ENCODE measurements around the gene STAM2.
"Not testable (repeated sequence)": the region's sequence is repeated elsewhere in the genome, so short reads cannot be mapped to it uniquely, and the experiment has no call there.

STAM2 gene

GRCh38 chr2:152175368-152176112, at the start of gene STAM2:
Gene STAM2, minus strand, starts transcription at chr2:152175763. Its CDS starts 121 bp downstream, at chr2:152175642.
- H3K4me3 ChIP-seq (ENCODE audit: low read depth, low read length), result peak within 1 kb of the TSS; percentile 97

DNA sequence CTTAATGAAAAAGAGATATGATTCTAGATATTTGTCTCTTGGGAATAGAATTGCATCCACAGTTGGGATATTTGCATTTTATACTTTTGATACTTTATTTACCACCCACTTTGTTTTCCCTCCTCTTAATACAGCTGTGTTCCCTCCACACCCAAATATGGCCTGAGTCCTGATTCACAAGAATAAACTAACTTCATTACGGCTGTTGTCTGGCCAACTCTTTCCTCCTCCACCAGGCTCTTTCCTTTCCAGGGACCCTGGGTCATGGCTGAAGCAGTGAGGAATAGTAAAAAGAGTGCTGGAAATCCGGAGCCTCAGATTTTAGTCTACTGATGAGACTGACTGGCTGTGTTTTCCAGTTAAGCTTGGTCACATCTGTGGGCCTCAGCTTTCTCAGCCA, 48.4 kb upstream of the STAM2 start:
- no peak overlapping the region for H3K4me3 ChIP-seq (ENCODE audit: low read depth, low read length)

- no peak overlapping the region for H3K4me3 ChIP-seq (ENCODE audit: low read depth, low read length)
Measured at GRCh38 chr2:152222975-152223637, 47.5 kb upstream of the STAM2 start.

GRCh38 chr2:152221839-152222238, 46.3 kb upstream of the STAM2 start:
- H3K4me3 ChIP-seq (ENCODE audit: low read depth, low read length), result no peak overlapping the region

DNA sequence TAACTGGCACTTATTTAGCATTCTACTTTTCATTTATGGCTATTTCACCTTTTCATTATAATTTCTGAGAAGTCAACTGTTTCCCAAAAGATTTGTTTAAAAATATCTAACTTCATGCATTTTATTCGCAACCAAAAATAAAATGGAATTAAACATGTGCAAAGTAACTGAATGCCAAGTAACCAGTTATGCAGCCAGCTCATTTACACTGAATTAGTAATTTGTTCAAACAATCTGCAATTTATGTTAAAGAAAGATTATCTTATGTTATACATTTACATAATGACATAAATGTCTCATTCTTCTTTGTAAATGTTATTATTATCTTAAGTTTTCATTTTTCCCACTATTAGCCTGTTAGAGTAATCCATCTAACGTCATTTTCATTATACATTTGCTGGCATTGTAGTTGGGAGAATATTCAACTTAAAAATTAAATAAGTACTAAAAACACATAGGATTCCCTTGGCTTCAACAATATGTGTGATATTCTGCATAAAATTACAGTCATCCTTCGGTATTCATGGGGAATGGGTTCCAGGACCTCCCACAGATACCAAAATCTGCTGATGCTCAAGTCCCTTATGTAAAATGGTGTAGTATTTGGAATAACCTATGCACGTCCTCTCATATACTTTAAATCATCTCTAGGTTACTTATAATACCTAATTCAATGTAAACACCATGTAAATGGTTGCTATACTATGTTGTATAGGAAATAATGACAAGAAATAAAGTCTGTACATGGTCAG, 43.7 kb upstream of the STAM2 start:
- H3K4me3 ChIP-seq (ENCODE audit: low read depth, low read length), result no peak overlapping the region

- no peak overlapping the region for H3K4me3 ChIP-seq (ENCODE audit: low read depth, low read length)
Measured at GRCh38 chr2:152201466-152201830, 25.9 kb upstream of the STAM2 start.

GRCh38 chr2:152200565-152201465, 25.3 kb upstream of the STAM2 start:
- no peak overlapping the region for H3K4me3 ChIP-seq (ENCODE audit: low read depth, low read length)

DNA sequence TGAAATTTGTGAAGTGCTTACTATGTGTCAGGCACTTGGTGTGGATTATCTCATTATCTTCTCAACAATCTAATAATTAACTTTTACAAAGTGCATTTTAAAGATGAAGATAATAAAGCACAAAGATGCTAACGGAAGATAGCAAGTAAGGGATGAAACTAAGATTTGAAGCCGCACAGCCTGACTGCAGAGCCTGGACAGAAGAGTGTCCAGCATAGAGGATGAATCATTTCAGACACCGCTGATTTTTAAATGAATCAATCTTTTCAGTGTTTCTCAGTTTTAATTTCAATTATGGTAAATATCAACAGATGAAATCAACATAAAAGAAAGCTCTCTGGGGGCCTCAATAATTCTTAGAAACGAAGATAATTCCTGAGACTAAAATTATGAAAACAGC, 24.5 kb upstream of the STAM2 start:
- H3K4me3 ChIP-seq (ENCODE audit: low read depth, low read length), result no peak overlapping the region

DNA sequence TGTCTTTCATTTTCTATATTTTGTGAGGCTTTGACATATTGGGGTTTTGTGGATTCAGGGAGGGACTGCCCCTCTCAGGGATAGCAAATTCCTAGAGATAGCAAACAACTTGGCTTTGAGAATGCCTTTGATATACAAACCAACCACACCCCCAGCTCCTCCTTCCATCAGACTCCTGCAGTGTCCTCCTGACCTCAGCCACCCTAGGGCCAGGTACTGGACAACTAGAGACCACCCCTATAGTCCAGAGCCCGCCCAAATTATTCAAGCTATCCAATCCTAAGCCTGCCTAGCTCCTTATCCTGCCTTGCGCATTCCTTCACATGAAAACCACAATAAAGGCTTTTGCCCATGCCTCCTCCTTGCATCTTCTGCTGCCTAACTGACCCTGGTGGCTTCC, 22.9 kb upstream of the STAM2 start:
- H3K4me3 ChIP-seq (ENCODE audit: low read depth, low read length), result no peak overlapping the region

GRCh38 chr2:152197508-152198284, 22.1 kb upstream of the STAM2 start:
- not testable (repeated sequence) for H3K4me3 ChIP-seq (ENCODE audit: low read depth, low read length)

GRCh38 chr2:152189622-152190495, 14.3 kb upstream of the STAM2 start:
- no peak overlapping the region for H3K4me3 ChIP-seq (ENCODE audit: low read depth, low read length)

DNA sequence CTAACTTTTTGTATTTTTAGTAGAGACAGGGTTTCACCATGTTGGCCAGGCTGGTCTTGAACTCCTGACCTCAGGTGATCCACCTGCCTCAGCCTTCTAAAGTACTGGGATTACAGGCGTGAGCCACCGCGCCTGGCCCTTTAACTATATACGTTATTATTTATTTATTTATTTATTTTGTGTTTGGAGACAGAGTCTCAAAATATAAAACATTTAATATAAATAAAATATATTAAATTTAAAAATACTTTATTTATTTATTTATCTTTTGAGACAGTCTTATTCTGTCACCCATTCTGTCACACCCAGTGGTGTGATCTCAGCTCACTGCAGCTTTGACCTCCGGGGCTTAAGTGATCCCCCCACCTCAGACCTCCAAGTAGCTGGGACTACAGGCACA, 11.2 kb upstream of the STAM2 start:
- not testable (repeated sequence) for H3K4me3 ChIP-seq (ENCODE audit: low read depth, low read length)

DNA sequence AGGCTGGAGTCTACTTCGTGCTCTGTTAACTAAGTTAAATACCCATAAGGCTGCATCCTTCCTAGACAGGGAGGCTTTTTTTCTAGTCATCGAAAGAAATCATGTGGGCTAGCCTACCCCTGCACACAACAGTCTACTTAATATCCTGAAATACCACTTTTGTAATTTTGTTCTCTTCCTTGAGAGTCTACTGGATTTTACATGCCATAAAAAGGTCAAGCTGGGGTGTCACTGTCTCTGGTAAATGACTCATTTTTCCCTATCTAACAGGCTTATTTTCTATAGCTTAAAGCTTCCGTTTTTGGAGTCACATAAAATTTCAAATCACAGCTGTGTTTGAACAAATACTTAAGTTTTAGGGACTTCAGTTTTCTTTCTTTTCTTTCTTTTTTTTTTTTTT, 10.7 kb upstream of the STAM2 start:
- no peak overlapping the region for H3K4me3 ChIP-seq (ENCODE audit: low read depth, low read length)

- no peak overlapping the region for H3K4me3 ChIP-seq (ENCODE audit: low read depth, low read length)
Measured at GRCh38 chr2:152183401-152184073, 8.0 kb upstream of the STAM2 start.

DNA sequence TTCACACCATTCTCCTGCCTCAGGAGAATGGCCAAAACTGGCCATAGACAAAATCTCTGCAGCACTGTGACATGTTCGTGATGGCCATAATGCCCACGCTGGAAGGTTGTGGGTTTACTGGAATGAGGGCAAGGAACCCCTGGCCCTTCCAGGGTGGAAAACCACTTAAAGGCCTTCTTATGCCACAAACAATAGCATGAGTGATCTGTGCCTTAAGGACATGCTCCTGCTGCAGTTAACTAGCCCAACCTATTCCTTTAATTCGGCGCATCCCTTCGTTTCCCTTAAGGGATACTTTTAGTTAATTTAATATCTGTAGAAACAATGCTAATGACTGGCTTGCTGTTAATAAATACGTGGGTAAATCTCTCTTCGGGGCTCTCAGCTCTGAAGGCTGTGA, 2.1 kb upstream of the STAM2 start:
- not testable (repeated sequence) for H3K4me3 ChIP-seq (ENCODE audit: low read depth, low read length)

- peak overlapping the region; percentile 97 for H3K4me3 ChIP-seq (ENCODE audit: low read depth, low read length)
Measured at GRCh38 chr2:152176113-152176714, 651 bp upstream of the STAM2 start.

GRCh38 chr2:152175012-152175367, 573 bp downstream of the STAM2 start:
- peak overlapping the region; percentile 97 for H3K4me3 ChIP-seq (ENCODE audit: low read depth, low read length)

GRCh38 chr2:152174574-152174973, 989 bp downstream of the STAM2 start:
- peak overlapping the region; percentile 97 for H3K4me3 ChIP-seq (ENCODE audit: low read depth, low read length)

All from iPS-11a (cell line).